Panc1 (cell line): ENCODE measurements around the gene CAMK1D. TPM values are rescaled to one million over a fixed set of nuclear protein-coding genes. Genes with fewer than 3 reads are reported as not detected.

Experiments used
- ATAC-seq: fragments of 200-7000 bp; cut with Tn5 transposase; 2 replicates; pipeline ENCODE4 v1.9.1; 2020; ENCODE audit warnings: mild to moderate bottlenecking, moderate library complexity
- BruUV-seq: library from RNA; stranded (reverse); fragments of 400-500 nt; replicated peaks from 2 replicates; lab custom pipeline; 2021; lab: Mats Ljungman, UMichigan
- CTCF ChIA-PET: fragments of 300-600 bp; sonication (Branson Sonifier 250); formaldehyde crosslinking; loops from one replicate; lab custom pipeline; 2022; ENCODE audit warnings: antibody characterized with exemption; lab: Charles Lee
- POLR2A ChIA-PET: fragments of 300-600 bp; sonication (Branson Sonifier 250); formaldehyde crosslinking; loops from one replicate; lab custom pipeline; 2022; ENCODE audit warnings: antibody characterized with exemption; lab: Charles Lee
- DNase-seq: peaks from one replicate; pipeline ENCODE4 v3.0.0-alpha.2; 2010; ENCODE audit warnings: low read depth, low spot score
- H3K27ac ChIP-seq: 2 replicates; pipeline ENCODE4 v1.5.1; 2011; ENCODE audit warnings: mild to moderate bottlenecking, low read length, inconsistent platforms
- H3K27me3 ChIP-seq: fragments of 200-500 bp; sonication (Bioruptor generic); 2 replicates; pipeline ENCODE4 v1.6.0; 2014; ENCODE audit warnings: low read length, inconsistent platforms; ENCODE audit not compliant: control insufficient read depth, insufficient read depth
- H3K36me3 ChIP-seq: fragments of 200-500 bp; sonication (Bioruptor generic); 2 replicates; pipeline ENCODE4 v1.5.1; 2014; ENCODE audit warnings: inconsistent platforms, mild to moderate bottlenecking, low read length, moderate library complexity; ENCODE audit not compliant: control insufficient read depth, insufficient read depth
- H3K4me1 ChIP-seq: 2 replicates; pipeline ENCODE4 v1.5.1; 2011; ENCODE audit warnings: inconsistent platforms, mild to moderate bottlenecking, low read length, moderate library complexity; ENCODE audit not compliant: control insufficient read depth, insufficient read depth
- H3K4me3 ChIP-seq, 2 experiments: 2 replicates each; pipeline ENCODE4 v1.5.1; 2011 to 2012; ENCODE audit warnings: low read depth in 2 of 2, low read length in 2 of 2, mild to moderate bottlenecking in 2 of 2, inconsistent platforms in 1 of 2, moderate library complexity in 1 of 2
- H3K9me3 ChIP-seq: fragments of 200-500 bp; sonication (Bioruptor generic); 2 replicates; pipeline ENCODE4 v1.5.1; 2014; ENCODE audit warnings: low read depth, mild to moderate bottlenecking, inconsistent platforms, low read length, moderate library complexity; ENCODE audit not compliant: control insufficient read depth, insufficient read depth
- POLR2AphosphoS5 ChIP-seq: IDR thresholded peaks from 2 replicates; pipeline ENCODE4 v1.6.1; 2012; ENCODE audit warnings: mild to moderate bottlenecking, low read depth, low read length, moderate library complexity
- SIN3A ChIP-seq: IDR thresholded peaks from 2 replicates; pipeline ENCODE4 v1.6.1; 2012; ENCODE audit warnings: low read depth, mild to moderate bottlenecking, low read length, moderate library complexity, borderline replicate concordance; ENCODE audit not compliant: insufficient read depth
- TCF7L2 ChIP-seq: IDR thresholded peaks from 2 replicates; pipeline ENCODE4 v1.6.1; 2011; ENCODE audit warnings: mild to moderate bottlenecking, low read depth, low read length, inconsistent platforms
- in situ Hi-C: cut with HindIII; loops from 2 replicates; pipeline ENCODE4 v1.10.0; 2016; ENCODE audit warnings: low sequenced_read_pairs, low pct_unique_long_range_greater_than_20kb
- intact Hi-C: fragments of 100-400 bp; cut with micrococcal nuclease; formaldehyde crosslinking; loops from one replicate; pipeline ENCODE4 v1.10.0; 2022; ENCODE audit not compliant: unreplicated experiment
- total RNA-seq: library from RNA; stranded (reverse); gene quantifications from one replicate; pipeline ENCODE4 v1.2.1, GENCODE V29; 2021; ENCODE audit not compliant: unreplicated experiment
- TF ChIP-seq, protein P1 (sequence below): fragments of 450-650 bp; IDR thresholded peaks from 2 replicates; pipeline ENCODE4 v1.5.1; 2017; ENCODE audit warnings: mild to moderate bottlenecking
- TF ChIP-seq, protein P2 (sequence below), 2 experiments: IDR thresholded peaks; 2 replicates each; pipeline ENCODE4 v1.6.1; 2011 to 2012; ENCODE audit warnings: low read depth in 2 of 2, control low read depth in 1 of 2, low read length in 1 of 2, mild to moderate bottlenecking in 1 of 2, moderate library complexity in 1 of 2; ENCODE audit not compliant: insufficient read depth in 1 of 2

CAMK1D gene
- total RNA-seq, 1 experiment from 2014 or later, result 5.7 TPM

DNA sequence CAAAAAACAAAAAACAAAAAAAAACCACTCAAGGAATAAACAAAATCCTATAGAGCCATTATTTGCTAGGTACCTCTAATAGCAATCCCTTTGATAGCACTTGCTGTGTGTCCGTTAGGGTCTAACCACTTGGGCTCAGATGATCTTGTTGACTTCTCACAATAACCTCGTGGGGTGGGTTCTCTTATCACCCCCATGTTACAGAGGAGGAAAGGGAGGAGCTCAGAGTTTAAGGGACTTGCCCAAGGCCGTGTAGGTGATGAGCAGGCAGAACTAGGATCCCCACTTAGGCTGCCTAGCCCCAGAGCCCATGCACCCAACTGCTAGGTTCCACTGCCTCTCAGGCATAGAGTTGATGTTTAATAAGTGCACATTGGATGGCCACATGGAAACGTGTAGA, 131.1 kb downstream of the CAMK1D start:
- CTCF ChIA-PET, result no interaction called here
- no peaks in the 10 kb centered on the region for H3K36me3 ChIP-seq
- in situ Hi-C loops, result no loop called here
- POLR2A ChIA-PET, result interaction anchor here (0.6 kb wide), 1 partner anchor 124 kb away, joined by 8 read pairs; no protein-coding TSS in a partner anchor
- H3K27me3 ChIP-seq, result no peaks in the 10 kb centered on the region
- BruUV-seq, result no TSS peak
- DNase-seq (no peak), ATAC-seq (no peak)
- H3K27ac ChIP-seq, result no peak overlapping the region
- TF ChIP-seq, protein P1, sequence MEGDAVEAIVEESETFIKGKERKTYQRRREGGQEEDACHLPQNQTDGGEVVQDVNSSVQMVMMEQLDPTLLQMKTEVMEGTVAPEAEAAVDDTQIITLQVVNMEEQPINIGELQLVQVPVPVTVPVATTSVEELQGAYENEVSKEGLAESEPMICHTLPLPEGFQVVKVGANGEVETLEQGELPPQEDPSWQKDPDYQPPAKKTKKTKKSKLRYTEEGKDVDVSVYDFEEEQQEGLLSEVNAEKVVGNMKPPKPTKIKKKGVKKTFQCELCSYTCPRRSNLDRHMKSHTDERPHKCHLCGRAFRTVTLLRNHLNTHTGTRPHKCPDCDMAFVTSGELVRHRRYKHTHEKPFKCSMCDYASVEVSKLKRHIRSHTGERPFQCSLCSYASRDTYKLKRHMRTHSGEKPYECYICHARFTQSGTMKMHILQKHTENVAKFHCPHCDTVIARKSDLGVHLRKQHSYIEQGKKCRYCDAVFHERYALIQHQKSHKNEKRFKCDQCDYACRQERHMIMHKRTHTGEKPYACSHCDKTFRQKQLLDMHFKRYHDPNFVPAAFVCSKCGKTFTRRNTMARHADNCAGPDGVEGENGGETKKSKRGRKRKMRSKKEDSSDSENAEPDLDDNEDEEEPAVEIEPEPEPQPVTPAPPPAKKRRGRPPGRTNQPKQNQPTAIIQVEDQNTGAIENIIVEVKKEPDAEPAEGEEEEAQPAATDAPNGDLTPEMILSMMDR, result no peak
- TF ChIP-seq, protein P2, sequence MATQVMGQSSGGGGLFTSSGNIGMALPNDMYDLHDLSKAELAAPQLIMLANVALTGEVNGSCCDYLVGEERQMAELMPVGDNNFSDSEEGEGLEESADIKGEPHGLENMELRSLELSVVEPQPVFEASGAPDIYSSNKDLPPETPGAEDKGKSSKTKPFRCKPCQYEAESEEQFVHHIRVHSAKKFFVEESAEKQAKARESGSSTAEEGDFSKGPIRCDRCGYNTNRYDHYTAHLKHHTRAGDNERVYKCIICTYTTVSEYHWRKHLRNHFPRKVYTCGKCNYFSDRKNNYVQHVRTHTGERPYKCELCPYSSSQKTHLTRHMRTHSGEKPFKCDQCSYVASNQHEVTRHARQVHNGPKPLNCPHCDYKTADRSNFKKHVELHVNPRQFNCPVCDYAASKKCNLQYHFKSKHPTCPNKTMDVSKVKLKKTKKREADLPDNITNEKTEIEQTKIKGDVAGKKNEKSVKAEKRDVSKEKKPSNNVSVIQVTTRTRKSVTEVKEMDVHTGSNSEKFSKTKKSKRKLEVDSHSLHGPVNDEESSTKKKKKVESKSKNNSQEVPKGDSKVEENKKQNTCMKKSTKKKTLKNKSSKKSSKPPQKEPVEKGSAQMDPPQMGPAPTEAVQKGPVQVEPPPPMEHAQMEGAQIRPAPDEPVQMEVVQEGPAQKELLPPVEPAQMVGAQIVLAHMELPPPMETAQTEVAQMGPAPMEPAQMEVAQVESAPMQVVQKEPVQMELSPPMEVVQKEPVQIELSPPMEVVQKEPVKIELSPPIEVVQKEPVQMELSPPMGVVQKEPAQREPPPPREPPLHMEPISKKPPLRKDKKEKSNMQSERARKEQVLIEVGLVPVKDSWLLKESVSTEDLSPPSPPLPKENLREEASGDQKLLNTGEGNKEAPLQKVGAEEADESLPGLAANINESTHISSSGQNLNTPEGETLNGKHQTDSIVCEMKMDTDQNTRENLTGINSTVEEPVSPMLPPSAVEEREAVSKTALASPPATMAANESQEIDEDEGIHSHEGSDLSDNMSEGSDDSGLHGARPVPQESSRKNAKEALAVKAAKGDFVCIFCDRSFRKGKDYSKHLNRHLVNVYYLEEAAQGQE (IDR thresholded peaks at IDR 0.05; ENCODE audit: insufficient read depth in 1 of 2, low read depth in 2 of 2, low read length in 1 of 2), result no peak
- TF ChIP-seq TCF7L2, result no peak
- no peak for TF ChIP-seq SIN3A
- TF ChIP-seq POLR2AphosphoS5, result no peak
- H3K4me3 ChIP-seq, result no peak overlapping the region
- intact Hi-C loops, result no loop called here
- no peaks in the 10 kb centered on the region for H3K9me3 ChIP-seq
- H3K4me1 ChIP-seq, result no peaks in the 10 kb centered on the region

DNA sequence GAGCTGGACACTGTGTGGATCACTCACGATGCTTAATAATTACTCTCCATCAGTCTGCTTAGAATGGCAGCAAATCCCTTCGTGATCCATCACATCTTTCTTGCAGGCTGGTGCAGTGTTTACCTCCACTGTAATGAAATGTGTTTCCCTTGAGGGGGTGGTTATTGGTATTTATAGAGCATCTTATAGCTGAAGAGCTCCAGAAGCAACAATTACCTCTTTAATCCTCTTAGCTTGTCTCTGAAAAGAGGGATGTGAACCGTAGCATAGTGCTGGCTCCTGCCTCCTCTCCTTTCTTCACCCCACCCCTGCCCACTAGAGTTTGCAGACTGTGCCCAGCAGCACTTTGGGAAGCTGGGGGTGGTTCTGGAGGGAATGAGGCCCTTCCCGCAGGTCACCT, 132.6 kb downstream of the CAMK1D start:
- ATAC-seq (no peak), DNase-seq (no peak)
- no peak overlapping the region for H3K4me3 ChIP-seq
- TF ChIP-seq, protein P2 (IDR thresholded peaks at IDR 0.05; ENCODE audit: insufficient read depth in 1 of 2, low read depth in 2 of 2, low read length in 1 of 2), result no peak
- TF ChIP-seq TCF7L2 (no peak), POLR2AphosphoS5 (no peak), SIN3A (no peak)
- TF ChIP-seq, protein P1, result no peak
- intact Hi-C loops (no loop called here), in situ Hi-C loops (no loop called here)
- no peak overlapping the region for H3K27ac ChIP-seq
- CTCF ChIA-PET, result no interaction called here
- BruUV-seq, result no TSS peak
- H3K36me3 ChIP-seq, result no peaks in the 10 kb centered on the region
- H3K9me3 ChIP-seq, result no peaks in the 10 kb centered on the region
- POLR2A ChIA-PET, result no interaction called here
- H3K27me3 ChIP-seq, result no peaks in the 10 kb centered on the region
- H3K4me1 ChIP-seq, result no peaks in the 10 kb centered on the region
